ENCODE measurements around the gene DXO.

The DXO gene

GRCh38 chr6:31968326-31968725 lies 3.6 kb downstream of the DXO start:
- ChIA-PET POLR2A (interaction anchor here (7.0 kb wide), 1 partner anchor 9 kb away, joined by 84 read pairs; the partner anchor contains the start of genes NELFE and SKIC2), CTCF (no interaction called here)
- no peak for TF ChIP-seq CTBP1 (IDR thresholded peaks at IDR 0.05; ENCODE audit: borderline replicate concordance)
- no peak for TF ChIP-seq LEF1 (IDR thresholded peaks at IDR 0.05; ENCODE audit: borderline replicate concordance)
- TF ChIP-seq FOXK2 (IDR thresholded peaks at IDR 0.05) = no peak
- no peak for DNase-seq (ENCODE audit: extremely low spot score)

GRCh38 chr6:31967926-31968320 lies 4.0 kb downstream of the DXO start:
- CTCF ChIA-PET = no interaction called here
- DNase-seq (ENCODE audit: extremely low spot score) = no peak
- TF ChIP-seq FOXA1 (IDR thresholded peaks at IDR 0.05) = no peak
- TF ChIP-seq FOXK2 (IDR thresholded peaks at IDR 0.05) = no peak
- TF ChIP-seq NFRKB (IDR thresholded peaks at IDR 0.05) = no peak
- no peak for TF ChIP-seq LEF1 (IDR thresholded peaks at IDR 0.05; ENCODE audit: borderline replicate concordance)
- no peak for TF ChIP-seq SUZ12 (IDR thresholded peaks at IDR 0.05)
- TF ChIP-seq L3MBTL2 (conservative IDR thresholded peaks at IDR 0.05) = no peak
- no peak for TF ChIP-seq SP1 (IDR thresholded peaks at IDR 0.05)
- no peak for TF ChIP-seq ZNF384 (IDR thresholded peaks at IDR 0.05)
- TF ChIP-seq CTBP1 (IDR thresholded peaks at IDR 0.05; ENCODE audit: borderline replicate concordance) = no peak
- no peak for TF ChIP-seq ELF4 (IDR thresholded peaks at IDR 0.05)
- TF ChIP-seq ARNT (IDR thresholded peaks at IDR 0.05) = no peak
- TF ChIP-seq BHLHE40 (IDR thresholded peaks at IDR 0.05; ENCODE audit: borderline replicate concordance) = no peak
- TF ChIP-seq PKNOX1 (IDR thresholded peaks at IDR 0.05) = no peak
- TF ChIP-seq TARDBP (IDR thresholded peaks at IDR 0.05) = no peak
- no peak for TF ChIP-seq FOXM1 (IDR thresholded peaks at IDR 0.05; ENCODE audit: borderline replicate concordance)
- no peak for TF ChIP-seq HDGF (IDR thresholded peaks at IDR 0.05; ENCODE audit: borderline replicate concordance)
- POLR2A ChIA-PET = no interaction called here

GRCh38 chr6:31966997-31967925 lies 4.7 kb downstream of the DXO start:
- no peak for TF ChIP-seq FOXA1 (IDR thresholded peaks at IDR 0.05)
- TF ChIP-seq ELF4 (IDR thresholded peaks at IDR 0.05) = no peak
- TF ChIP-seq SUZ12 (IDR thresholded peaks at IDR 0.05) = no peak
- TF ChIP-seq FOXM1 (IDR thresholded peaks at IDR 0.05; ENCODE audit: borderline replicate concordance) = no peak
- no peak for TF ChIP-seq PKNOX1 (IDR thresholded peaks at IDR 0.05)
- no peak for TF ChIP-seq L3MBTL2 (conservative IDR thresholded peaks at IDR 0.05)
- TF ChIP-seq BHLHE40 (IDR thresholded peaks at IDR 0.05; ENCODE audit: borderline replicate concordance) = no peak
- TF ChIP-seq LEF1 (IDR thresholded peaks at IDR 0.05; ENCODE audit: borderline replicate concordance) = no peak
- no peak for TF ChIP-seq TARDBP (IDR thresholded peaks at IDR 0.05)
- TF ChIP-seq CTBP1 (IDR thresholded peaks at IDR 0.05; ENCODE audit: borderline replicate concordance) = no peak
- ChIA-PET CTCF (interaction anchor here (0.6 kb wide), 1 partner anchor 15 kb away, joined by 4 read pairs; no protein-coding TSS in a partner anchor), POLR2A (no interaction called here)
- no peak for DNase-seq (ENCODE audit: extremely low spot score)

GRCh38 chr6:31966506-31966905 lies 5.4 kb downstream of the DXO start:
- POLR2A ChIA-PET = no interaction called here
- DNase-seq (ENCODE audit: extremely low spot score) = no peak
- TF ChIP-seq SUZ12 (IDR thresholded peaks at IDR 0.05) = no peak
- CTCF ChIA-PET = interaction anchor here (0.6 kb wide), 1 partner anchor 15 kb away, joined by 4 read pairs; no protein-coding TSS in a partner anchor

GRCh38 chr6:31965700-31966099 lies 6.2 kb downstream of the DXO start:
- POLR2A ChIA-PET = no interaction called here
- CTCF ChIA-PET = interaction anchor here (0.7 kb wide), 1 partner anchor 13 kb away, joined by 5 read pairs; no protein-coding TSS in a partner anchor
- no peak for DNase-seq (ENCODE audit: extremely low spot score)
- no peak for TF ChIP-seq FOXA1 (IDR thresholded peaks at IDR 0.05)
- no peak for TF ChIP-seq ARNT (IDR thresholded peaks at IDR 0.05)
- no peak for TF ChIP-seq NFRKB (IDR thresholded peaks at IDR 0.05)
- no peak for TF ChIP-seq ELF4 (IDR thresholded peaks at IDR 0.05)
- TF ChIP-seq FOXM1 (IDR thresholded peaks at IDR 0.05; ENCODE audit: borderline replicate concordance) = no peak

GRCh38 chr6:31963921-31964320 lies 8.0 kb downstream of the DXO start:
- ChIA-PET CTCF (no interaction called here), POLR2A (interaction anchor here (8.0 kb wide), 1 partner anchor 8 kb away, joined by 84 read pairs; the partner anchor contains the start of gene DXO)
- no peak for TF ChIP-seq FOXA1 (IDR thresholded peaks at IDR 0.05)
- TF ChIP-seq ELF4 (IDR thresholded peaks at IDR 0.05) = no peak
- TF ChIP-seq TARDBP (IDR thresholded peaks at IDR 0.05) = no peak
- no peak for TF ChIP-seq LEF1 (IDR thresholded peaks at IDR 0.05; ENCODE audit: borderline replicate concordance)
- TF ChIP-seq HDGF (IDR thresholded peaks at IDR 0.05; ENCODE audit: borderline replicate concordance) = no peak
- no peak for TF ChIP-seq L3MBTL2 (conservative IDR thresholded peaks at IDR 0.05)
- no peak for TF ChIP-seq ZNF384 (IDR thresholded peaks at IDR 0.05)
- no peak for TF ChIP-seq CTBP1 (IDR thresholded peaks at IDR 0.05; ENCODE audit: borderline replicate concordance)
- TF ChIP-seq SUZ12 (IDR thresholded peaks at IDR 0.05) = no peak
- no peak for TF ChIP-seq BHLHE40 (IDR thresholded peaks at IDR 0.05; ENCODE audit: borderline replicate concordance)
- no peak for TF ChIP-seq SP1 (IDR thresholded peaks at IDR 0.05)
- no peak for TF ChIP-seq PKNOX1 (IDR thresholded peaks at IDR 0.05)
- TF ChIP-seq ARNT (IDR thresholded peaks at IDR 0.05) = no peak
- TF ChIP-seq FOXM1 (IDR thresholded peaks at IDR 0.05; ENCODE audit: borderline replicate concordance) = no peak
- no peak for DNase-seq (ENCODE audit: extremely low spot score)

Data from HEK293T (cell line).